Stomach (tissue), 9 donors: ENCODE results near the gene CAPN2. TPM values are rescaled to one million over a fixed set of nuclear protein-coding genes. Genes with fewer than 3 reads are reported as not detected.
A peak's percentile ranks its signal among the peaks of the same experiment; 100 is the strongest.

ENCODE experiments used
- DNase-seq, 2 donors: peaks; one replicate each; pipeline versions ENCODE4 v3.0.0 to v3.0.0-alpha.2; 2013 to 2019
- H3K27ac ChIP-seq, 5 donors: fragments of 200-600 bp in 4 of 5; sonication (generic) in 4 of 5; one replicate each; pipeline ENCODE4 v1.5.1; 2013 to 2019; ENCODE audit warnings: mild to moderate bottlenecking in 1 of 5, moderate library complexity in 1 of 5
- H3K27me3 ChIP-seq, 3 donors: fragments of 200-600 bp; sonication (generic); one replicate each; pipeline ENCODE4 v1.5.1; 2017 to 2019; ENCODE audit warnings: mixed run types in 1 of 3
- H3K36me3 ChIP-seq, 4 donors: fragments of 200-600 bp; sonication (generic); 1 replicate in 3 of 4; 2 replicates in 1 of 4; pipeline ENCODE4 v1.5.1; 2016 to 2019
- H3K4me1 ChIP-seq, 4 donors: fragments of 200-600 bp; sonication (generic); one replicate each; pipeline ENCODE4 v1.5.1; 2016 to 2019
- H3K4me3 ChIP-seq, 4 donors: fragments of 200-600 bp; sonication (generic) in 3 of 4; one replicate each; pipeline ENCODE4 v1.5.1; 2016 to 2019; ENCODE audit warnings: mild to moderate bottlenecking in 1 of 4
- H3K9me3 ChIP-seq, 4 donors: fragments of 200-600 bp; sonication (generic); one replicate each; pipeline ENCODE4 v1.5.1; 2016 to 2019
- EP300 ChIP-seq: sonication (generic); formaldehyde crosslinking; IDR thresholded peaks from one replicate; pipeline ENCODE4 v1.6.1; 2017; ENCODE audit warnings: antibody characterized with exemption
- POLR2A ChIP-seq, 4 donors: fragments of 450-650 bp; IDR thresholded peaks; one replicate each; pipeline ENCODE4 v1.6.1; 2016; ENCODE audit warnings: antibody characterized with exemption in 4 of 4, control low read depth in 2 of 4, mild to moderate bottlenecking in 1 of 4, moderate library complexity in 1 of 4
- POLR2AphosphoS5 ChIP-seq, 3 donors: sonication (generic); formaldehyde crosslinking; IDR thresholded peaks; one replicate each; pipeline ENCODE4 v1.6.1; 2016; ENCODE audit warnings: antibody characterized with exemption in 3 of 3
- WGBS, 5 donors: extraction: QIAGEN DNeasy Blood & Tissue Kit in 3 of 5; methylation state at CpG; one replicate each; pipeline versions ENCODE4 v1.1.5 to v1.1.7; 2013 to 2018; 5-methylcytosine and 5-hydroxymethylcytosine counted together
- intact Hi-C: fragments of 100-400 bp; cut with DNase I; formaldehyde crosslinking; loops from one replicate; pipeline ENCODE4 v1.15.1; 2023; ENCODE audit warnings: low total_unique reads
- polyA plus RNA-seq, 3 donors: library from polyadenylated mRNA; stranded (reverse); fragments of 200-250 nt; gene quantifications; one replicate each; pipeline ENCODE4 v1.2.3, GENCODE V29; 2013
- total RNA-seq, 5 donors: library from RNA; depleted of rRNA; stranded (reverse); fragments of >200 nt; gene quantifications; one replicate each; pipeline versions ENCODE4 v1.1.0 to v1.2.3, GENCODE V29; 2014 to 2016
- TF ChIP-seq, protein P1 (sequence below), 7 experiments: fragments of 450-650 bp in 4 of 7; fragments of 200-600 bp in 3 of 7; sonication (generic) in 3 of 7; IDR thresholded peaks; one replicate each; pipeline ENCODE4 v1.5.1; 2016 to 2019; ENCODE audit warnings: antibody characterized with exemption in 7 of 7, control low read depth in 2 of 7, mild to moderate bottlenecking in 1 of 7
- donor health status: healthy with polysubstance abuse.
- donor health status: Bipolar disorder and iron deficiency.
- donor health status: healthy.

The CAPN2 gene
- total and polyA plus RNA-seq, 8 donors = 128 to 739 (median 230) TPM

DNA sequence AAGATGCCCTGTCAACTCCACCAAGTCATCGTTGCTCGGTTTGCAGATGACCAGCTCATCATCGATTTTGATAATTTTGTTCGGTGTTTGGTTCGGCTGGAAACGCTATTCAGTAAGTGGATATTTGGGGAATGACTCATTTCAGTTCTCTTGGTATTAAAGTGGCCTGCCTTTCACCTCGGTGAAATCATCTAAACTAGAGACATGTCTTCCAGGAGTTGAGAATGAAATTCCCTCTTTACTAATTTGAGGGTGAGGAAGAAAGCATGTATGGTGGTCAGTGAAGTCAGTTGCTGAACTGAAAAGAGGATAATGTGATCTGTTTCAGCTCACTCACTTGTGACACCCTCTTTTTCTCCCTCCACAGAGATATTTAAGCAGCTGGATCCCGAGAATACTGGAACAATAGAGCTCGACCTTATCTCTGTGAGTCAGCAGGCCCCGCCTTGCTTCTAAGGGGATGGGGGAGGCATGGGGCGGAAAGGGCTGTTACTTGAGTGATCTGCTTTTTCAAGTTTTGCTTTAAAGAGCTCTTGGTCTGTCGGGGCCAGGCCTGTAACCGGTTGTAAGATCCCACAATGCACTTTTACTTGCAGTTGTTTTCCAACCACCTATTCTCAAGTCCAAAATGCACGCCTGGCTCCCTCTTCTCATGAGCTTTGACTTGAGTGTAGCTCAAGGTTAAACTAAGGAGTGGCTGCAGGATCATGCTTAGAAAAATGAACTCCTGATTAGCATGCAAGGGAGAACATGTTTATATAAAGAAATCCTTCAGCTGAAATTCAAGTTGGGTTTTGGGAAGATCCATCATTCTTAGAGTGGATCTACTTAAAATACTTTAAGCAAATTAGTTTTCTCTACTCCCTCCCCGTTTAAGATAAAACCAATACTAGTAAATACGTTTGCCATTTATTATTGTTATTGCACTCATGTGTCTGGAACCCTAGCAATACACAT, 59.8 kb downstream of the CAPN2 start:
- Histone ChIP-seq H3K4me1 (peaks cover 31 to 61% (median 38%) of the 10 kb centered on the region in 4 donors), H3K27ac (peak overlapping the region; percentile 59 to 72 (median 71)), H3K36me3 (peaks cover 51 to 83% (median 77%) of the 10 kb centered on the region in 4 donors), H3K4me3 (no peak overlapping the region), H3K9me3 (no peaks in the 10 kb centered on the region), H3K27me3 (no peaks in the 10 kb centered on the region)
- 13 to 25% (median 20%) methylated on average over 16 of the region's 16 CpGs for WGBS, 5 donors
- peak in 1 of 2 donors; percentile 89 for DNase-seq
- intact Hi-C loops = no loop called here
- TF ChIP-seq POLR2A (IDR thresholded peaks at IDR 0.05) = no peak
- peak in 1 of 3 donors; percentile 28 for TF ChIP-seq POLR2AphosphoS5 (IDR thresholded peaks at IDR 0.05)

DNA sequence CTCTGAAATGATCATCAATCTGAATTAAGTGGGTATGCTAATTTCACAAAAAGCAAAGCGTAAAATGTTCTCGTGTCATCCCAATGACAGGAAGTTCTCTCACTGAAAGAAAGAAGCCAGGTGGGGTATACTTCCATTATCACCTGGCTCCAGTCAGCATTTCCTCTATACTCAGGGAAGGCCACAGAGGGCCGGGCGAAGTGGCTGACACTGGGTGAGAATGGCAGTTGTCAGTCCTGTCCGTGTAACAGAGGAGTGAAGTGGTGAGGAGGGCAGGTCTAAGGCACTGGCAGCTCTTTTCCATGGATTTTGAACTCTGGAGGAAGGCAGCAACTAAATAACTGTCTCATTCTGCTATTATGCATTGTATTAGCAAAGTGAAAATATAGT, 60.4 kb downstream of the CAPN2 start:
- intact Hi-C loops = no loop called here
- no peaks in the 10 kb centered on the region for H3K27me3 ChIP-seq
- no peak for TF ChIP-seq POLR2A (IDR thresholded peaks at IDR 0.05)
- TF ChIP-seq POLR2AphosphoS5 (IDR thresholded peaks at IDR 0.05) = no peak
- TF ChIP-seq, protein P1, sequence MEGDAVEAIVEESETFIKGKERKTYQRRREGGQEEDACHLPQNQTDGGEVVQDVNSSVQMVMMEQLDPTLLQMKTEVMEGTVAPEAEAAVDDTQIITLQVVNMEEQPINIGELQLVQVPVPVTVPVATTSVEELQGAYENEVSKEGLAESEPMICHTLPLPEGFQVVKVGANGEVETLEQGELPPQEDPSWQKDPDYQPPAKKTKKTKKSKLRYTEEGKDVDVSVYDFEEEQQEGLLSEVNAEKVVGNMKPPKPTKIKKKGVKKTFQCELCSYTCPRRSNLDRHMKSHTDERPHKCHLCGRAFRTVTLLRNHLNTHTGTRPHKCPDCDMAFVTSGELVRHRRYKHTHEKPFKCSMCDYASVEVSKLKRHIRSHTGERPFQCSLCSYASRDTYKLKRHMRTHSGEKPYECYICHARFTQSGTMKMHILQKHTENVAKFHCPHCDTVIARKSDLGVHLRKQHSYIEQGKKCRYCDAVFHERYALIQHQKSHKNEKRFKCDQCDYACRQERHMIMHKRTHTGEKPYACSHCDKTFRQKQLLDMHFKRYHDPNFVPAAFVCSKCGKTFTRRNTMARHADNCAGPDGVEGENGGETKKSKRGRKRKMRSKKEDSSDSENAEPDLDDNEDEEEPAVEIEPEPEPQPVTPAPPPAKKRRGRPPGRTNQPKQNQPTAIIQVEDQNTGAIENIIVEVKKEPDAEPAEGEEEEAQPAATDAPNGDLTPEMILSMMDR (IDR thresholded peaks at IDR 0.05) = no peak
- no peak for TF ChIP-seq EP300
- H3K36me3 ChIP-seq = peaks cover 51 to 89% (median 83%) of the 10 kb centered on the region in 4 donors
- peaks cover 31 to 67% (median 40%) of the 10 kb centered on the region in 4 donors for H3K4me1 ChIP-seq
- H3K27ac ChIP-seq = peak overlapping the region in 4 of 5 donors; percentile 70 to 72 (median 71)
- WGBS, 5 donors = 79 to 86% (median 83%) methylated on average over 5 of the region's 5 CpGs
- no peak overlapping the region for H3K4me3 ChIP-seq
- no peak for DNase-seq
- H3K9me3 ChIP-seq = no peaks in the 10 kb centered on the region

DNA sequence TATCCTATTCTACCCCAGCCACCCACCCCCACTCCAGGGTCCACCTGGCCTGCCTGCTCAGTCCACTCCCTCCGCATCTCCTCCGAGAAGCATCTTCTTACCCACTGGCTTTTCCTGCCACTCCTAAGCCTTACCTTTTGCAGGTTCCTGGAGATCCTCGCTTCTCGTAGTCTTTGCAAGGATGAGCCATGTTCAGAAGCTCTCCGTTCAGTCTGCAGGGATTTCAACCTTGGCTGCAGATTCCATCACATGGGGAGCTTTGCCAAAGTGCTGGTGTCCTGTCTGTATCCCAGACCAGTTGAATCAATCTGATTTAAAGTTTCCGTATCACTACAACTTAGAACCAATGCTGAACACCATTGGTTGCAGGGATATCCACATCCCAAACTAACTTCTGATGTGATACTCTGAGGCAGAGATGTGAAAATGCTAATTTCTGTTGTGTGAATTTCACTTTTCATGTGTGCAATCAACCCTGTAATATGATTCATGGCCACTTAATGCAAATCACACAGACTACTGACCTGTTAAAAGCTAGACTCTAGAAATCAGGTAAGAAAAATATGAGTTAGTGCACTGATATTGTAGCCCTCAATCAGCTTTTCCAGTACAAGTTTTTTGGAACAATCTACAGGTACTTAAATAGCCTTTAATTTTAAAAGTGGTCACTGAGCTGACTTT, 61.9 kb downstream of the CAPN2 start:
- Histone ChIP-seq H3K4me3 (no peak overlapping the region), H3K27ac (peak overlapping the region in 2 of 5 donors; percentile 20 to 28), H3K9me3 (no peaks in the 10 kb centered on the region), H3K27me3 (no peaks in the 10 kb centered on the region), H3K36me3 (peaks cover 52 to 99% (median 93%) of the 10 kb centered on the region in 4 donors), H3K4me1 (peaks cover 31 to 67% (median 40%) of the 10 kb centered on the region in 4 donors)
- WGBS, 5 donors = 87 to 96% (median 93%) methylated on average over 6 of the region's 6 CpGs
- DNase-seq = no peak
- TF ChIP-seq EP300 = no peak
- TF ChIP-seq, protein P1 (IDR thresholded peaks at IDR 0.05) = no peak
- intact Hi-C loops = no loop called here

DNA sequence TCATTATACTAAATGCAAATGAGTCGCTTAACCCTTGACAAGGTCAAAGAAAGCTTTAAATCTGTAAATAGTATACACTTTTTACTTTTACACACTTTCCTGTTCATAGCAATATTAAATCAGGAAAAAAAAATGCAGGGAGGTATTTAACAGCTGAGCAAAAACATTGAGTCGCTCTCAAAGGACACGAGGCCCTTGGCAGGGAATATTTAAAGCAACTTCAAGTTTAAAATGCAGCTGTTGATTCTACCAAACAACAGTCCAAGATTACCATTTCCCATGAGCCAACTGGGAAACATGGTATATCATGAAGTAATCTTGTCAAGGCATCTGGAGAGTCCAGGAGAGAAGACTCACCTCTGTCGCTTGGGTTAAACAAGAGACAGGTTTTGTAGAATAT, 62.7 kb downstream of the CAPN2 start:
- DNase-seq = no peak
- Histone ChIP-seq H3K4me3 (no peak overlapping the region), H3K27me3 (no peaks in the 10 kb centered on the region), H3K4me1 (peaks cover 31 to 67% (median 40%) of the 10 kb centered on the region in 4 donors), H3K27ac (peak overlapping the region in 3 of 5 donors; percentile 39 to 67 (median 66)), H3K36me3 (peaks cover 45 to 99% (median 91%) of the 10 kb centered on the region in 4 donors), H3K9me3 (no peaks in the 10 kb centered on the region)
- intact Hi-C loops = no loop called here
- TF ChIP-seq EP300 (no peak), POLR2A (IDR thresholded peaks at IDR 0.05) (no peak), POLR2AphosphoS5 (IDR thresholded peaks at IDR 0.05) (no peak)
- TF ChIP-seq, protein P1 (IDR thresholded peaks at IDR 0.05) = no peak
- WGBS, 5 donors = 52 to 77% (median 65%) methylated on average over 4 of the region's 4 CpGs
